GM12878 (cell line): ENCODE measurements around the gene ARHGAP15. TPM values are rescaled to one million over a fixed set of nuclear protein-coding genes. Genes with fewer than 3 reads are reported as not detected.
A peak's percentile ranks its signal among the peaks of the same experiment; 100 is the strongest.

ENCODE experiments used
- ATAC-seq: fragments of 200-7000 bp; cut with Tn5 transposase; 3 replicates; pipeline ENCODE4 v1.9.1; 2020; ENCODE audit warnings: mild to moderate bottlenecking, moderate library complexity
- BruUV-seq: library from RNA; stranded (reverse); fragments of 400-500 nt; replicated peaks from 2 replicates; lab custom pipeline; 2021; lab: Mats Ljungman, UMichigan
- CTCF ChIA-PET: fragments of 300-600 bp; sonication (Branson Sonifier 250); formaldehyde crosslinking; extraction: SDS; loops from one replicate; lab custom pipeline; 2021; ENCODE audit warnings: inconsistent platforms; lab: Yijun Ruan, JAX
- POLR2A ChIA-PET: fragments of 350-600 bp; formaldehyde crosslinking; extraction: SDS; loops from one replicate; lab custom pipeline; 2021; ENCODE audit warnings: inconsistent platforms; lab: Charles Lee
- RAD21 ChIA-PET: fragments of 300-600 bp; sonication (Branson Sonifier 250); formaldehyde crosslinking; loops from one replicate; lab custom pipeline; 2023; ENCODE audit warnings: antibody characterized with exemption; ENCODE audit not compliant: unreplicated experiment; lab: Charles Lee
- SMC1A ChIA-PET: fragments of 300-600 bp; sonication (Branson Sonifier 250); formaldehyde crosslinking; loops from one replicate; lab custom pipeline; 2023; ENCODE audit not compliant: unreplicated experiment, uncharacterized antibody; lab: Charles Lee
- DNase-seq: peaks from one replicate; pipeline ENCODE4 v3.0.0-alpha.2; 2011; ENCODE audit warnings: low read depth, low spot score
- FAIRE-seq: peaks from 3 replicates; lab custom pipeline; 2011; peaks lifted over from hg19 to GRCh38; lab: Jason Lieb, UNC
- H2AFZ ChIP-seq: 2 replicates; pipeline ENCODE4 v1.6.0; 2011; ENCODE audit warnings: low read depth, low read length, control low read depth; ENCODE audit not compliant: control insufficient read depth
- H3K27ac ChIP-seq: 2 replicates; pipeline ENCODE4 v1.5.1; 2011; ENCODE audit warnings: control low read depth; ENCODE audit not compliant: control insufficient read depth, insufficient read depth
- H3K27me3 ChIP-seq, 2 experiments: replicated peaks in 1 of 2; 2 replicates each; pipeline versions ENCODE4 v1.6.0 to v1.6.1; 2011; ENCODE audit warnings: low read length in 1 of 2; ENCODE audit not compliant: control insufficient read depth in 2 of 2, insufficient read depth in 2 of 2
- H3K36me3 ChIP-seq, 2 experiments: 2 replicates each; pipeline ENCODE4 v1.5.1; 2011; ENCODE audit warnings: low read length in 1 of 2; ENCODE audit not compliant: control insufficient read depth in 2 of 2, insufficient read depth in 2 of 2
- H3K4me1 ChIP-seq: 2 replicates; pipeline ENCODE4 v1.6.1; 2011; ENCODE audit warnings: mild to moderate bottlenecking, low read length, moderate library complexity, mixed read lengths; ENCODE audit not compliant: control insufficient read depth, insufficient read depth
- H3K4me2 ChIP-seq: 2 replicates; pipeline ENCODE4 v1.6.0; 2011; ENCODE audit warnings: control low read depth; ENCODE audit not compliant: control insufficient read depth, insufficient read depth
- H3K4me3 ChIP-seq: fragments of 200-600 bp; sonication (generic); 2 replicates; pipeline ENCODE4 v1.5.1; 2016
- H3K79me2 ChIP-seq: 2 replicates; pipeline ENCODE4 v1.6.0; 2011; ENCODE audit warnings: low read length; ENCODE audit not compliant: control insufficient read depth, insufficient read depth
- H3K9ac ChIP-seq: 2 replicates; pipeline ENCODE4 v1.8.0; 2011; ENCODE audit warnings: low read length, control low read depth, mixed read lengths; ENCODE audit not compliant: control insufficient read depth, insufficient read depth
- H3K9me3 ChIP-seq: replicated peaks from 3 replicates; pipeline ENCODE4 v1.5.1; 2011; ENCODE audit warnings: mild to moderate bottlenecking, low read length; ENCODE audit not compliant: control insufficient read depth, insufficient read depth
- H4K20me1 ChIP-seq: 2 replicates; pipeline ENCODE4 v1.6.0; 2011; ENCODE audit not compliant: control insufficient read depth, insufficient read depth
- ASH2L ChIP-seq: fragments of 300-600, 200-600 bp; sonication (generic); IDR thresholded peaks from 2 replicates; pipeline ENCODE4 v1.6.1; 2017; ENCODE audit warnings: low read depth, mild to moderate bottlenecking, borderline replicate concordance
- ATF3 ChIP-seq: IDR thresholded peaks from 2 replicates; pipeline ENCODE4 v1.6.1; 2011; ENCODE audit warnings: low read depth, mild to moderate bottlenecking, low read length, moderate library complexity, borderline replicate concordance; ENCODE audit errors: extremely low read depth
- BCL11A ChIP-seq: IDR thresholded peaks from 2 replicates; pipeline ENCODE4 v1.6.1; 2011; ENCODE audit warnings: low read depth, low read length
- CTCF ChIP-seq, 3 experiments: IDR thresholded peaks in 2 of 3; conservative IDR thresholded peaks in 1 of 3; 2 replicates each; pipeline ENCODE4 v1.5.1; 2011; ENCODE audit warnings: low read depth in 3 of 3, low read length in 3 of 3, mild to moderate bottlenecking in 3 of 3, control low read depth in 2 of 3, moderate library complexity in 2 of 3, inconsistent platforms in 1 of 3, mixed read lengths in 1 of 3; ENCODE audit not compliant: control insufficient read depth in 2 of 3, insufficient read depth in 1 of 3; ENCODE audit errors: extremely low read depth in 1 of 3
- IKZF1 ChIP-seq: fragments of 450-650 bp; conservative IDR thresholded peaks from 2 replicates; pipeline ENCODE4 v1.6.1; 2017; ENCODE audit warnings: antibody characterized with exemption, mild to moderate bottlenecking
- IRF4 ChIP-seq: IDR thresholded peaks from 2 replicates; pipeline ENCODE4 v1.6.1; 2011; ENCODE audit warnings: low read depth, low read length
- IRF5 ChIP-seq: fragments of 450-650 bp; IDR thresholded peaks from 2 replicates; pipeline ENCODE4 v1.6.1; 2017; ENCODE audit warnings: borderline replicate concordance
- LARP7 ChIP-seq: fragments of 450-650 bp; IDR thresholded peaks from 2 replicates; pipeline ENCODE4 v1.6.1; 2017; ENCODE audit warnings: mild to moderate bottlenecking
- MEF2A ChIP-seq: IDR thresholded peaks from 2 replicates; pipeline ENCODE4 v1.6.1; 2011; ENCODE audit warnings: low read depth, mild to moderate bottlenecking, low read length, moderate library complexity; ENCODE audit not compliant: insufficient read depth
- MYB ChIP-seq: fragments of 150-350 bp; IDR thresholded peaks from 2 replicates; pipeline ENCODE4 v1.6.1; 2014; ENCODE audit warnings: mild to moderate bottlenecking, low read depth, low read length, borderline replicate concordance
- POU2F2 ChIP-seq: IDR thresholded peaks from 3 replicates; pipeline ENCODE4 v1.6.1; 2011; ENCODE audit warnings: low read depth, mild to moderate bottlenecking, low read length, borderline replicate concordance
- RAD21 ChIP-seq: IDR thresholded peaks from 2 replicates; pipeline ENCODE4 v1.6.1; 2011; ENCODE audit warnings: mild to moderate bottlenecking, low read depth, low read length, moderate library complexity; ENCODE audit not compliant: insufficient read depth
- SMAD1 ChIP-seq: fragments of 450-650 bp; IDR thresholded peaks from 2 replicates; pipeline ENCODE4 v1.6.1; 2018; ENCODE audit warnings: mild to moderate bottlenecking, low read depth; ENCODE audit not compliant: partially characterized antibody
- SMC3 ChIP-seq: IDR thresholded peaks from 2 replicates; pipeline ENCODE4 v1.6.1; 2011; ENCODE audit warnings: low read length, improper control_type of control experiment, borderline replicate concordance
- STAT1 ChIP-seq: fragments of 450-650 bp; conservative IDR thresholded peaks from 2 replicates; pipeline ENCODE4 v1.6.1; 2014; ENCODE audit warnings: antibody characterized with exemption, mild to moderate bottlenecking
- STAT3 ChIP-seq: IDR thresholded peaks from 2 replicates; pipeline ENCODE4 v1.6.1; 2011; ENCODE audit warnings: low read depth, low read length, improper control_type of control experiment
- TARDBP ChIP-seq: IDR thresholded peaks from 2 replicates; pipeline ENCODE4 v1.6.1; 2016; ENCODE audit warnings: borderline replicate concordance
- USF1 ChIP-seq: IDR thresholded peaks from 2 replicates; pipeline ENCODE4 v1.6.1; 2011; ENCODE audit warnings: borderline replicate concordance, low read depth, mild to moderate bottlenecking, moderate library complexity, mixed read lengths, low read length; ENCODE audit not compliant: insufficient read depth; ENCODE audit errors: extremely low read length
- ZNF207 ChIP-seq: fragments of 450-650 bp; IDR thresholded peaks from 2 replicates; pipeline ENCODE4 v1.6.1; 2014; ENCODE audit warnings: antibody characterized with exemption, mild to moderate bottlenecking, borderline replicate concordance
- ZNF274 ChIP-seq: IDR thresholded peaks from one replicate; pipeline ENCODE4 v1.8.0; 2011; ENCODE audit not compliant: insufficient read length, insufficient read depth
- ZNF384 ChIP-seq: IDR thresholded peaks from 2 replicates; pipeline ENCODE4 v1.6.1; 2012; ENCODE audit warnings: low read depth, mild to moderate bottlenecking, low read length, improper control_type of control experiment, borderline replicate concordance
- WGBS: methylation state at CpG from one replicate; pipeline ENCODE4 v1.1.6; 2016; ENCODE audit warnings: low lambda C conversion rate; ENCODE audit not compliant: insufficient replicate concordance, insufficient coverage; ENCODE audit errors: missing lambda C conversion rate; 5-methylcytosine and 5-hydroxymethylcytosine counted together
- in situ Hi-C: fragments of 300-500 bp; cut with MboI; formaldehyde crosslinking; loops from 9 replicates; pipeline ENCODE4 v1.14.3; 2018; ENCODE audit warnings: mixed read lengths
- intact Hi-C: fragments of 100-400 bp; cut with micrococcal nuclease; formaldehyde crosslinking; loops from one replicate; pipeline ENCODE4 v1.14.2; 2022; ENCODE audit not compliant: unreplicated experiment
- polyA plus RNA-seq, 11 experiments: library from polyadenylated mRNA; depleted of rRNA in 4 of 11; unstranded in 6 of 11; stranded (reverse) in 5 of 11; fragments of >200 nt; fragmentation: Nextera tagmentation in 4 of 11; fragmentation: Illumina TruSeq in 1 of 11; extraction: Ambion mirVana in 4 of 11; extraction: Trizol in 1 of 11; gene quantifications; 1 replicate in 1 of 11; 2 replicates in 10 of 11; pipeline versions ENCODE4 v1.2.1 to v1.2.3, GENCODE V29; 2011 to 2016; ENCODE audit warnings: inconsistent platforms in 2 of 11, missing spikeins in 2 of 11, low read depth in 1 of 11
- total RNA-seq, 4 experiments: library from RNA; depleted of rRNA in 3 of 4; stranded (reverse); fragments of >200 nt in 3 of 4; fragmentation: Illumina TruSeq in 1 of 4; extraction: Trizol in 1 of 4; gene quantifications; 2 replicates each; pipeline versions ENCODE4 v1.2.1 to v1.2.3, GENCODE V29; 2013 to 2021

ARHGAP15 gene
- total and polyA plus RNA-seq, 10 of the 15 experiments (the other 5 are each of a cell fraction or from before 2014, with no cell fraction given) = 38.0 to 92.6 (median 66.7) TPM

GRCh38 chr2:143289025-143289424 is 159.8 kb downstream of the ARHGAP15 start (continued):
- TF ChIP-seq IRF5 (no peak), TARDBP (no peak), IKZF1 (no peak), ASH2L (no peak), MEF2A (no peak), SMC3 (no peak), IRF4 (no peak), STAT3 (no peak)

GRCh38 chr2:143290221-143290620 is 161.0 kb downstream of the ARHGAP15 start:
- WGBS = 78% methylated on average over 5 of the region's 5 CpGs
- SMC1A ChIA-PET = interaction anchor here (1.7 kb wide), 1 partner anchor 180 kb away, joined by 6 read pairs; no protein-coding TSS in a partner anchor
- Histone ChIP-seq H4K20me1 (no peaks in the 10 kb centered on the region), H3K4me2 (no peak overlapping the region), H3K27ac (no peak overlapping the region), H3K79me2 (no peaks in the 10 kb centered on the region), H3K9ac (no peak overlapping the region), H3K36me3 (peaks cover 0 to 3% of the 10 kb centered on the region in 2 experiments; a peak in 1 of 4 replicates), H3K4me1 (no peaks in the 10 kb centered on the region), H2AFZ (no peak overlapping the region), H3K27me3 (no peaks in the 10 kb centered on the region), H3K4me3 (no peak overlapping the region), H3K9me3 (no peaks in the 10 kb centered on the region)
- DNase-seq (no peak), ATAC-seq (no peak), FAIRE-seq (no peak)
- RAD21 ChIA-PET = no interaction called here
- CTCF ChIA-PET = interaction anchor here (1.6 to 12.8 kb wide), 3 partner anchors 10 to 179 kb away, joined by 6 to 100 read pairs (median 18); no protein-coding TSS in a partner anchor
- intact Hi-C loops = no loop called here
- POLR2A ChIA-PET = no interaction called here
- in situ Hi-C loops = no loop called here
- TSS peak; percentile 16 for BruUV-seq
- TF ChIP-seq ZNF384 (no peak), LARP7 (no peak), SMAD1 (no peak), BCL11A (no peak), RAD21 (no peak), ZNF207 (no peak), POU2F2 (no peak), ATF3 (no peak), STAT1 (no peak), CTCF (IDR thresholded peaks at IDR 0.05 in 2 of 3, conservative IDR thresholded peaks at IDR 0.05 in 1 of 3; ENCODE audit: control insufficient read depth in 2 of 3, extremely low read depth in 1 of 3, insufficient read depth in 1 of 3, low read depth in 3 of 3, low read length in 3 of 3) (no peak), ZNF274 (no peak), MYB (no peak), USF1 (no peak)
